Measurements from ENCODE around the gene CDK5RAP2. TPM values are rescaled to one million over a fixed set of nuclear protein-coding genes. Genes with fewer than 3 reads are reported as not detected.
"Not testable (repeated sequence)": the region's sequence is repeated elsewhere in the genome, so short reads cannot be mapped to it uniquely, and the experiment has no call there.

CDK5RAP2 gene
- total RNA-seq (2014; rRNA removed; shearing (Covaris generic)) = 33.2 and 43.3 TPM in 2 replicates

DNA sequence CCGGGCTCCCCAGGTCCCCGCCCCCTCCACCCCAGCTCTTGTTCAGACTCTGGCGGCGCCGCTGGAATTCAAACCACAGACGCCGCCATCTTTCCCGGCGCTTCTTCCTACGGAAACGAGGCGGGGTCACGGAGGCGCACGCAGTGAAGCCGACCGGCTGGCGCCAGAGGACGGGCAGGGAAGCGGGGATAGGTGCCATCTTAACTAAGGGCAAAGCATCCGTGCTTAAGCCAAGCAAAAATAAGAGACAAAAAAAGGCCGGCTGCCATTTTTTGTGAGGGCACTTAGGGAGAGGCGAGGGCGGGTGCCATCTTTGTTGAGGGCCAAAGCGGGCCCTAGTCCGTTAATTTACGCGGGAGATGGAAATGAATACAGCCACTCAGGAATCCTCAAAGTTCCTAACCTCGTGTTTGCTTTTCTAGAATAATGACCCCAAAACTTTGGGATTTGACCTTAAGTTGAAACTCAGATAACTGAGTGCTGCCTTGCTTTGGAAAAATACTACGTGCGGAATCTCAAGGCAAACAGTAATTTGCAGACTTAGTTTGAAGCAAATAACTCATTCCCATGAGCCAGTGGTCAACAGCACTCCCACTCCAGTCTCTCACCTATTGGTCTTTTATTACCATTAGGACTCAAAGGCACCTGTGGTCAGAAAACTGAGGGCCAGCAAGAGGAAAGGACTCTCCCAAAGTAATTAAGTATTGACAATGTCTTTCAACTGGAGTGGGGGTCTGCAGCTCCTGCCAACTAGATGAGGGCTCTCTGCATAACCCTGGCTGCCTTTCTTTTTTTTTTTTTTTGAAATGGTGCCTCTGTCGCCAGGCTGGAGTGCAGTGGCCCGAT, at the start of gene CDK5RAP2:
Gene CDK5RAP2, minus strand, starts transcription at position 117 of the 846 bp plus-strand sequence. CDS start 189 bp downstream, outside the sequence.
- Histone ChIP-seq H3K4me3 (ENCODE audit: insufficient read depth, low read depth, low read length) (peak within 1 kb of the TSS; percentile 72), H3K36me3 (replicated peaks; ENCODE audit: control insufficient read depth, insufficient read depth, low read length) (no peaks in the 10 kb centered on the region), H3K27me3 (ENCODE audit: control insufficient read depth, insufficient read depth, low read length) (no peaks in the 10 kb centered on the region)
- peak; percentile 92 for DNase-seq

DNA sequence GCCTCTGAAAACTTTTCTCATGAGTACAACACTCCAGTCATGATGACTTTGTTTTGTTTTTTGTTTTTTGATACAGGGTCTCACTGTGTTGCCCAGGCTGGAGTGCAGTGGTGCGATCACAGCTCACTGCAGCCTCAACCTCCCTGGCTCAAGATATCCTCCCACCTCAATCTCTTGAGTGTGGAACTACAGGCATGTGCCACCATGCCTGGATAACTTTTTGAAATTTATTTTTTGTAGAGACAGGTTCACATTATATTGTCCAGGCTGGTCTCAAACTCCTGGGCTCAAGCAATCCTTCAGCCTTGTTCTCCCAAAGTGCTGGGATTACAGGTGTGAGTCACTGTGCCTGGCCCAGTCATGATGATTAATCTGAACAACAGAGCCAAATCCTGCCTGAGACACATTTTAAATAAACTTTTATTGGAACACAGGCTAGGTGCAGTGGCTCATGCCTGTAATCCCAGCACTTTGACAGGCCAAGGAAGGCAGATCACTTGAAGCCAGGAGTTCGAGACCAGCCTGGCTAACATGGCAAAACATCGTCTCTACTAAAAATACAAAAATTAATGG, 49.0 kb upstream of the CDK5RAP2 start:
- DNase-seq; H3K27me3 ChIP-seq (ENCODE audit: control insufficient read depth, insufficient read depth, low read length); H3K4me3 ChIP-seq (ENCODE audit: insufficient read depth, low read depth, low read length); H3K36me3 ChIP-seq (replicated peaks; ENCODE audit: control insufficient read depth, insufficient read depth, low read length): not testable (repeated sequence)

- no peak for DNase-seq
- Histone ChIP-seq H3K4me3 (ENCODE audit: insufficient read depth, low read depth, low read length) (no peak overlapping the region), H3K27me3 (ENCODE audit: control insufficient read depth, insufficient read depth, low read length) (no peaks in the 10 kb centered on the region), H3K36me3 (replicated peaks; ENCODE audit: control insufficient read depth, insufficient read depth, low read length) (no peaks in the 10 kb centered on the region)
Measured at GRCh38 chr9:120628207-120628924, 48.4 kb upstream of the CDK5RAP2 start.

- DNase-seq = no peak
- Histone ChIP-seq H3K4me3 (ENCODE audit: insufficient read depth, low read depth, low read length) (no peak overlapping the region), H3K27me3 (ENCODE audit: control insufficient read depth, insufficient read depth, low read length) (no peaks in the 10 kb centered on the region), H3K36me3 (replicated peaks; ENCODE audit: control insufficient read depth, insufficient read depth, low read length) (no peaks in the 10 kb centered on the region)
Measured at GRCh38 chr9:120627073-120627472, 47.1 kb upstream of the CDK5RAP2 start.

DNA sequence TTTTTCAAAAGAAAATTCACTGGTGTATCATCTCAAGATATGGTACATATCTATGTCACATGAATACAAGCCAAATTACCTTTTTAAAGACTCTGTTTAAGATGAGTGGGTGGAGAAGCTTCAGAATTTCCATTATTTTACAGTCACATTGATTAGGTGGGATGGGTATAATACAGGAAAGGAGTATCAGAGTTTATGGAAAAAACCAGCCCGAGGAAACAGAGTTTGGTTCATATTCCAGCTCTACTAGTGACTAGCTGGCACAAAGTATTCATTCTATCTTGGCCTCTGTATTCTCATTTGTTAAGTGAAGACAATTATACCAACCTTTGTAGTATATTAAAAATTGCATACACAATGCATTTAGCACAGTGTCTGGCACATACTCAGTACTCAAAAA, 46.5 kb upstream of the CDK5RAP2 start:
- DNase-seq = no peak
- H3K4me3 ChIP-seq (ENCODE audit: insufficient read depth, low read depth, low read length) = no peak overlapping the region
- no peaks in the 10 kb centered on the region for H3K36me3 ChIP-seq (replicated peaks; ENCODE audit: control insufficient read depth, insufficient read depth, low read length)
- H3K27me3 ChIP-seq (ENCODE audit: control insufficient read depth, insufficient read depth, low read length) = no peaks in the 10 kb centered on the region

DNA sequence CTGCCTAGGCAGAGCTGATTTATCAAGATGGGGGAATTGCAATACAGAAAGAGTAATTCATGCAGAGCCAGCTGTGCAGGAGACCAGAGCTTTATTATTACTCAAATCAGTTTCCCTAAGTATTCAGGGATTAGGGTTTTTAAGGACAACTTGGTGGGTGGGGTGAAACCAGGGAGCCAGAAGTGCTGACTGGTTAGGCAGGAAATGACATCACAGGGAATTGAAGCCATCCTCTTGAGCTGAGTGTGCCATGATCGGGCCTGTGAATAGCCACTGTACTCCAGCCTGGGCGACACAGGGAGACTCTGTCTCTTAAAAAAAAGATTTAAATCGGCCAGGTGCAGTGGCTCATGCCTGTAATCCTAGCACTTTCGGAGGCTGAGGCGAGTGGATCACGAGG, 45.3 kb upstream of the CDK5RAP2 start:
- DNase-seq = no peak
- Histone ChIP-seq H3K27me3 (ENCODE audit: control insufficient read depth, insufficient read depth, low read length) (no peaks in the 10 kb centered on the region), H3K36me3 (replicated peaks; ENCODE audit: control insufficient read depth, insufficient read depth, low read length) (no peaks in the 10 kb centered on the region), H3K4me3 (ENCODE audit: insufficient read depth, low read depth, low read length) (no peak overlapping the region)

DNA sequence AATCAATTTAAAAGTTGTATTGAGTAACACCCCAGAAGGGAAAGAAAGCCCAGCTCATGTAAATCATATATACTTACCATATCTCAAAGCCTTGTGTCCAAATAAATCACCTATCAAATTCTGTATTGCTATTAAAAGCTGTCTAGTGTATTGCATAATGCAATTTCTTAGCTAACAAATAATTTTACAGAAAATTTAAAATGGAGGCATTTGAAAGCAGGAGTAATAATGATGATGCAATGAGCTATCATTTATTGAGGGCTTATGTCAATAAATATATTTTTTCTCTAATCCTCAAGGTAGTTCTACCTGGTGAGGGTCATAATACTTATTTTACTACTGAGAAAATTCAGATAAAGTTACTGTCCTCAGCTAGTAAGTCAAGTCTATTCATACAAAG, 42.8 kb upstream of the CDK5RAP2 start:
- DNase-seq = no peak
- Histone ChIP-seq H3K4me3 (ENCODE audit: insufficient read depth, low read depth, low read length) (no peak overlapping the region), H3K27me3 (ENCODE audit: control insufficient read depth, insufficient read depth, low read length) (no peaks in the 10 kb centered on the region)

GRCh38 chr9:120621941-120622340, 42.0 kb upstream of the CDK5RAP2 start:
- Histone ChIP-seq H3K36me3 (replicated peaks; ENCODE audit: control insufficient read depth, insufficient read depth, low read length) (no peaks in the 10 kb centered on the region), H3K27me3 (ENCODE audit: control insufficient read depth, insufficient read depth, low read length) (no peaks in the 10 kb centered on the region), H3K4me3 (ENCODE audit: insufficient read depth, low read depth, low read length) (no peak overlapping the region)
- no peak for DNase-seq

More for the DNA sequence above, 42.8 kb upstream of the CDK5RAP2 start:
- H3K36me3 ChIP-seq (replicated peaks; ENCODE audit: control insufficient read depth, insufficient read depth, low read length) = no peaks in the 10 kb centered on the region

DNA sequence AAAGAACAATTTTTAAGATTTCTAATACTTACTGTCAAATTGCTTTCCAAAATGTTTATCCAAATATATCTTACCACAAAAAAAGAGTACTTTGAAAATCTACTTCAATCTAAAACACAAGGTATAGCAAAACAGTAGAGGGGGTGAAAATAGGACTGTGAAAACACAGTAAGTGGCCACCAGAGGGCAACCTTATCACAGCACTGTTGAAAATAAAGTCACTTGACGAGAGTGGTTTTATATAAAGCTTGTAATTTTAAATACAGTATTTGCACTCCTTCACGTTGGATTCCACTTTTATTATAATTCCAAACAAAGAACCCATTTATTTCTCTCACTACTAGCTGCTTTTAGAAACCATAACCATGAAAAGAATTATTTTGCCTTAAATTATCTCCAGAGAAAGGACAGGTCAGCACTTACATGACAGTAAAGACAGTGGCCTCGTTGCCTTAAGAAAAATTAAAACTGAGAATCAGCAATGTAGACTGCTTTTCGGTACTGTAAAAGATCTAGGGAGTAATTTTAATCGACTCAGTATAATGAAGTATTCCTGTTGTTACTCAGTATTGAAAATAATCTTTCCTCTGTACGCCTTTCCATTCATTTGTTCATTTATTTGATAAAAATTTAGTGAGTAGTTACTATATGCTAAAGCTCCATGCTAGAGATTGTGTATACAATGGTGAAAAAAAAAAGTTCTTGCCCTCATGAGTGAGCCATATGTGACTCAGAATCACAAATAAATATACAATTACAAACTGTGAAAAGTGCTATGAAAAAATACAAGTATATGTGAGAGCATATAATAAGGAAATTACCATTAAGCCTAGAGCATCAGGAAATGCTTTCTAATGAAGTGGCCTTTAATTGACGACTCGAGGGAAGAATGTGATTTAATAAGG, 40.0 kb upstream of the CDK5RAP2 start:
- Histone ChIP-seq H3K27me3 (ENCODE audit: control insufficient read depth, insufficient read depth, low read length) (no peaks in the 10 kb centered on the region), H3K36me3 (replicated peaks; ENCODE audit: control insufficient read depth, insufficient read depth, low read length) (no peaks in the 10 kb centered on the region), H3K4me3 (ENCODE audit: insufficient read depth, low read depth, low read length) (no peak overlapping the region)
- DNase-seq = peak; percentile 44

- H3K4me3 ChIP-seq (ENCODE audit: insufficient read depth, low read depth, low read length) = no peak overlapping the region
- H3K27me3 ChIP-seq (ENCODE audit: control insufficient read depth, insufficient read depth, low read length) = no peaks in the 10 kb centered on the region
- DNase-seq = no peak
- H3K36me3 ChIP-seq (replicated peaks; ENCODE audit: control insufficient read depth, insufficient read depth, low read length) = no peaks in the 10 kb centered on the region
Measured at GRCh38 chr9:120616966-120617935, 37.3 kb upstream of the CDK5RAP2 start.

DNA sequence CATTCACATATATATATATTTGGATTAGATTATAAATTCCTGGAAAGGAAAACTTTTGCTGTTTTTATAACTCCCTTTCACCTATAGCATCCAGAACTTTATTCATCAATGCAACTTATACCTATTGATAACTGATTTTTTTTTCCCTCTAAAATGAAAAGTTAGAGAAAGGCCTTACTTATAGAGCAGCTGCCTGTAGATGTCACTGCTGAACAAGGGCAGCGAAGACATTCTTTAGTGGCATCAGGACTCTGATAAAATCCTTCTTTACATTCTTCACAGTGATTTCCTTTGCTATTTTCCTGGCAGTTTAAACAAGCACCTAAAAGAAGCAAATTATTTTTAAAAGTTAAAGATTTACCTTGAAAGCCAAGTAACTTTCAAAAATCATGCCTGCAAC, 32.3 kb upstream of the CDK5RAP2 start:
- H3K27me3 ChIP-seq (ENCODE audit: control insufficient read depth, insufficient read depth, low read length) = no peaks in the 10 kb centered on the region
- H3K4me3 ChIP-seq (ENCODE audit: insufficient read depth, low read depth, low read length) = no peak overlapping the region
- DNase-seq = peak; percentile 11
- no peaks in the 10 kb centered on the region for H3K36me3 ChIP-seq (replicated peaks; ENCODE audit: control insufficient read depth, insufficient read depth, low read length)

GRCh38 chr9:120611690-120612068, 31.7 kb upstream of the CDK5RAP2 start:
- DNase-seq = no peak
- Histone ChIP-seq H3K4me3 (ENCODE audit: insufficient read depth, low read depth, low read length) (no peak overlapping the region), H3K27me3 (ENCODE audit: control insufficient read depth, insufficient read depth, low read length) (no peaks in the 10 kb centered on the region), H3K36me3 (replicated peaks; ENCODE audit: control insufficient read depth, insufficient read depth, low read length) (no peaks in the 10 kb centered on the region)

DNA sequence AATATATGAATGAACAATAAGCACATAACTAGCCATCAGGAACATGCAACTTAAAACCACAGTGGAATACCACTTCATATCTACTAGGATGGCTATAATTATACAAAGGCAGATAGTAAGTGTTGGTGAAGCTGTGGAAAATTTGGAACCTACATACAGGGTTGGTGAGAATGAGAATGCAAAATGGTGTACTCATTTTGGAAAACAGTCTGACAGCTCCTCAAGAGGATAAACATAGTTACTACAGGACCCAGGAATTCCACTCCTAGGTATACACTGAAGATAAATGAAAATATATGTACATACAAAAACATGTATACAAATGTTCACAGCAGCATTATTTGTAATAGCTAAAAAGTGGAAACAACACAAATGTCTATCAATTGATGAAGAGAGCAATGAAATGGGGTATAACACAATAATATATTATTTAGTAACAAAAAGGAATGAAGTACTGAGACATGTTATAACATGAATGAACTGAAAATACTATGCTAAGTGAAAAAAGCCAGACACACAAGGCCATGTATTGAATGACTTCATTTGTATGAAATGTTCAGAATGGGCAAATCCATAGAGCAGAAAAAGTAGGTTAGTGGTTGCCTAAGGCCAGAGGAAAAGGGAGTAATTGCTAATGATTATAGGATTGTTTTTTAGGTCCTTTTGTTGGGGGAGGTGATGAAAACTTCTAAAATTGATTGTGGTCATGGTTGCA, 31.2 kb upstream of the CDK5RAP2 start:
- no peaks in the 10 kb centered on the region for H3K27me3 ChIP-seq (ENCODE audit: control insufficient read depth, insufficient read depth, low read length)
- peak; percentile 7 for DNase-seq
- no peak overlapping the region for H3K4me3 ChIP-seq (ENCODE audit: insufficient read depth, low read depth, low read length)
- H3K36me3 ChIP-seq (replicated peaks; ENCODE audit: control insufficient read depth, insufficient read depth, low read length) = no peaks in the 10 kb centered on the region

Data from H7 (cell line).